Nephron progenitor cell (in vitro differentiated cells): ENCODE measurements around the gene RASSF5.

Source experiments
- DNase-seq: peaks from one replicate; pipeline ENCODE4 v3.0.0; 2021
- H3K27ac Mint-ChIP-seq: 2 replicates; pipeline ENCODE4 v1.8.0; 2021; ENCODE audit warnings: mild to moderate bottlenecking, moderate library complexity, mixed read lengths
- H3K27me3 Mint-ChIP-seq: 2 replicates; pipeline ENCODE4 v1.8.0; 2021; ENCODE audit warnings: mild to moderate bottlenecking, low read depth, mixed read lengths; ENCODE audit not compliant: poor library complexity
- H3K36me3 Mint-ChIP-seq: 2 replicates; pipeline ENCODE4 v1.8.0; 2021; ENCODE audit warnings: low read depth, mixed read lengths
- H3K4me1 Mint-ChIP-seq: 2 replicates; pipeline ENCODE4 v1.8.0; 2021; ENCODE audit warnings: mixed read lengths
- H3K4me3 Mint-ChIP-seq: 2 replicates; pipeline ENCODE4 v1.8.0; 2021; ENCODE audit warnings: mild to moderate bottlenecking, moderate library complexity, mixed read lengths
- H3K9me3 Mint-ChIP-seq: 2 replicates; pipeline ENCODE4 v1.8.0; 2021; ENCODE audit warnings: mild to moderate bottlenecking, moderate library complexity, mixed read lengths
- TF ChIP-seq, protein P1 (sequence below): fragments of 200-600 bp; sonication (generic); IDR thresholded peaks from 2 replicates; pipeline ENCODE4 v1.5.0; 2021; ENCODE audit warnings: antibody characterized with exemption

RASSF5 gene

DNA sequence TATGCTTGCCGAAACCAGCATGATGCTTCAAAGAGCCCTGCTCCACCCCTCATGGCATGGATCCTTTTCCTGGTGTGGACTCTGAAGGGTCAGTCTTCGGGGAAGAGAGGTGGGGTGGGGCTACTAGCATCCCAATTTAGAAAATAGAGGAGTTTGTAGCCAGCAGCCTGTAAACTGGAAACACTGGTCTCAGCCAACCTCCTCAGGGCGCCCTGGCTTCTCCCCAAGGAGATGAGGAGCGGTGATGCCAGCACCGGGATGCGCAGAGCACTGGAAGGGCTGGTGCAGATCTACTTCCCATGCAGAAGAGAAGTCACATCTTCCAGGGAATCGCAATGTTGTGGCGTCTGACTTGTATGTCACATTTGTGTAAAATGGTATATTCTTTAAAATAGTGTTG, 43.4 kb upstream of the RASSF5 start:
- Mint-ChIP-seq H3K27me3 (peaks cover 9% of the 10 kb centered on the region), H3K36me3 (peaks cover 15% of the 10 kb centered on the region), H3K4me1 (peaks cover 39% of the 10 kb centered on the region), H3K4me3 (no peak overlapping the region), H3K9me3 (no peaks in the 10 kb centered on the region), H3K27ac (no peak overlapping the region)
- DNase-seq = no peak
- TF ChIP-seq, protein P1, sequence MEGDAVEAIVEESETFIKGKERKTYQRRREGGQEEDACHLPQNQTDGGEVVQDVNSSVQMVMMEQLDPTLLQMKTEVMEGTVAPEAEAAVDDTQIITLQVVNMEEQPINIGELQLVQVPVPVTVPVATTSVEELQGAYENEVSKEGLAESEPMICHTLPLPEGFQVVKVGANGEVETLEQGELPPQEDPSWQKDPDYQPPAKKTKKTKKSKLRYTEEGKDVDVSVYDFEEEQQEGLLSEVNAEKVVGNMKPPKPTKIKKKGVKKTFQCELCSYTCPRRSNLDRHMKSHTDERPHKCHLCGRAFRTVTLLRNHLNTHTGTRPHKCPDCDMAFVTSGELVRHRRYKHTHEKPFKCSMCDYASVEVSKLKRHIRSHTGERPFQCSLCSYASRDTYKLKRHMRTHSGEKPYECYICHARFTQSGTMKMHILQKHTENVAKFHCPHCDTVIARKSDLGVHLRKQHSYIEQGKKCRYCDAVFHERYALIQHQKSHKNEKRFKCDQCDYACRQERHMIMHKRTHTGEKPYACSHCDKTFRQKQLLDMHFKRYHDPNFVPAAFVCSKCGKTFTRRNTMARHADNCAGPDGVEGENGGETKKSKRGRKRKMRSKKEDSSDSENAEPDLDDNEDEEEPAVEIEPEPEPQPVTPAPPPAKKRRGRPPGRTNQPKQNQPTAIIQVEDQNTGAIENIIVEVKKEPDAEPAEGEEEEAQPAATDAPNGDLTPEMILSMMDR = no peak

DNA sequence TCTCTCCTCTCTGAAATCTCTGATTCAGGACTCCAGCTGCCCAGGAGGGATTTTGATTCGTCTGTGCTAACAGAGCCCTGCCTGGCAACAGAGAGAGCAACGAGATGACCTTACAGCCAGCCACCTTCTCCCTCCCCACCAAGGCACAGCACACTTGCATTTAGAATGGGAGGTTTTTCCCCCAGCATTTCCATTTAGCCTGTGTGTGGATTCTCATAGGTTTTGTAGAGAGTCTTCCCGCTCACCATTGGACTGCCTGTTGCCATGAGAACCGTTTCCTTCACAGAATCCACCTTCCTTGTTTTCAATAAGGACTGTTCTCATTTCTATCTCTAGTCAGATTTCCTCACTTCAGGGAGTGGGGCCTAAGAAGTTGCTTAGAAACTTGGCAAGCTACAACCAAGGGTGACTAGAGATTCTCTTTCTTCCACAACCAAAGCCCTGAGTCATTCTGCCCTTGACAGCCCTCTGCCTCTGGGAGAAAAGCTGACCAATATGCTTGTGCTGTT, 42.8 kb upstream of the RASSF5 start:
- Mint-ChIP-seq H3K4me1 (peaks cover 45% of the 10 kb centered on the region), H3K36me3 (peaks cover 9% of the 10 kb centered on the region), H3K27ac (peak overlapping the region; percentile 24), H3K4me3 (no peak overlapping the region), H3K9me3 (no peaks in the 10 kb centered on the region), H3K27me3 (peaks cover 9% of the 10 kb centered on the region)
- TF ChIP-seq, protein P1 = no peak
- no peak for DNase-seq

DNA sequence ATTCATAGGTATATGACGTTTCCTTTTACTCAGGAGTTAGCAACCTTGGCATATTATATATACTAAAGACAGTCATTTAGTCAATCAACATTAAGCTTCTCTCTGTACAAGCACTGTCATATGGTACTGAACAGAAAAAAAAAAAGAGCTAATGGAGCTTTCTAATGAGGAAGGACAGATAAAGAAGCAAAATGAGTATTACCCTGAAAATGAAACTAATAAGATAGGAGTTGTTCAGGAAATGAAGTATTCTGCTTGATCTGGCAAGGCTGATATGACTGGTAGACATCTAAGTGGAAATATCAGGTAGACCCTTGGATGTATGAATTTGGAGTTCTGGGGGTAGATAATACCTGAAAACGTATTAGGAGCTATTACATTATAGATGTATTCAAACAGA, 41.4 kb upstream of the RASSF5 start:
- H3K4me3 Mint-ChIP-seq = no peak overlapping the region
- TF ChIP-seq, protein P1 = no peak
- H3K4me1 Mint-ChIP-seq = peaks cover 58% of the 10 kb centered on the region
- DNase-seq = no peak
- H3K27me3 Mint-ChIP-seq = peaks cover 15% of the 10 kb centered on the region
- peaks cover 9% of the 10 kb centered on the region for H3K36me3 Mint-ChIP-seq
- H3K9me3 Mint-ChIP-seq = no peaks in the 10 kb centered on the region
- H3K27ac Mint-ChIP-seq = no peak overlapping the region

DNA sequence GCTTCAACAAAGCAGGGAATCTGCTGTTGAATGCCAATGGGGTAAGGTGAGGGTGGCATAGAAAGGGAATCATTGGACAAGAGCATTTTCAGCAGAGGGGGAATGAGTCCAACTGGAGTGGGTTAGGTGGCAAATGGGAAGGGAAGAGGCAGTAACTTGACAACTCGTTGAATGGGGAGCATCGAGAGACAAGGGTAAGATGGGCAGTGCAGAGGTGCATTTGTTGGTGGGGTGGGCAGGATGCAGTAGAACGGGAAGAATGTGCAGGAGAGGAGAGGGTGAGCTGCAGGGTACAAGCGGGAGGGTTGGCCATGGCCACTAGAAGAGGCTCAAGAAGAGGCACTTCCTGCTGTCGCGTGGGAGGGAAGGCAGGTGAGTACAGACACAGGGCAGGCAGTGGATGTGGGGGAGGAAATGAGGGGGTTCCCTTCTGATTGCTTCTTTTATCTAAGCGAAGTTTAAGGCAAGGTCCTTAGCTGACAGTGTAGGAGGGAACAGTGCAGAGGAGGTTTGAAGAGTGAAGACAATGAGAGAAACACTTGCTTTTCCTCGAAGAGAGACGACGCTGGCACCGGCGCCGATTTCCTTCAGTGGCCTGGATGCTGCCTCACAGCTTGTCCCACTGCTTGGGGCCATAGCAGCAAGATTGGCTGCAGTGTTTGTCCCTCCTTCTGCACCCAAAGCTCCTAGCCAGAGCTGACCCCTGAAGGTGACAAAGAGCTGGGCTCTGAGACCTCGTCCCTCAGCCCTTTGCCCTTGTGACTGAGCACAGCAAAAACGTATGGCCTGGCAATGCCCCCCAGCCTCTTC, 40.3 kb upstream of the RASSF5 start:
- Mint-ChIP-seq H3K4me1 (peaks cover 60% of the 10 kb centered on the region), H3K36me3 (no peaks in the 10 kb centered on the region), H3K9me3 (no peaks in the 10 kb centered on the region), H3K27ac (peak overlapping the region; percentile 64), H3K4me3 (no peak overlapping the region), H3K27me3 (peaks cover 15% of the 10 kb centered on the region)
- TF ChIP-seq, protein P1 = no peak
- DNase-seq = no peak

DNA sequence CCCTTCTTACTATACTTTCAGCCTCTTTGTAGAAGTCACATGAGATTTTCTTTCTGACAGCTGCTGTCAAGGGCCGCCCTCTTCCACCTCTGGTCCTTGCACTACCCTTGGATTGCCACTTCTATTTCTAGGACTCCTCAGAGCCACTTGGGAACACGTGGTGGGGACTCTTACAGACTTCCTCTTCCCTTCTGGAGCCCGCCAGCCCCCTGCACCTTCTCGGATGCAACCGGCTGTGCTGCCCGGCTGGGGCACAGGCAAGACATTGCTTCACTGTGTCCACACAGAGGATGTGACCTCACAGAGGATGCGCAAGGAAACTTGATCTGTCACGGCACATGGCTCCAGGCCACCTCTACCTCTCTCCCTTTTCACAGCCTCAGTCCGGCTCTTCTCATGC, 39.4 kb upstream of the RASSF5 start:
- H3K9me3 Mint-ChIP-seq = no peaks in the 10 kb centered on the region
- TF ChIP-seq, protein P1 = no peak
- no peaks in the 10 kb centered on the region for H3K36me3 Mint-ChIP-seq
- DNase-seq = no peak
- H3K4me3 Mint-ChIP-seq = peak overlapping the region; percentile 43
- H3K4me1 Mint-ChIP-seq = peaks cover 68% of the 10 kb centered on the region
- H3K27ac Mint-ChIP-seq = no peak overlapping the region
- H3K27me3 Mint-ChIP-seq = peaks cover 15% of the 10 kb centered on the region

DNA sequence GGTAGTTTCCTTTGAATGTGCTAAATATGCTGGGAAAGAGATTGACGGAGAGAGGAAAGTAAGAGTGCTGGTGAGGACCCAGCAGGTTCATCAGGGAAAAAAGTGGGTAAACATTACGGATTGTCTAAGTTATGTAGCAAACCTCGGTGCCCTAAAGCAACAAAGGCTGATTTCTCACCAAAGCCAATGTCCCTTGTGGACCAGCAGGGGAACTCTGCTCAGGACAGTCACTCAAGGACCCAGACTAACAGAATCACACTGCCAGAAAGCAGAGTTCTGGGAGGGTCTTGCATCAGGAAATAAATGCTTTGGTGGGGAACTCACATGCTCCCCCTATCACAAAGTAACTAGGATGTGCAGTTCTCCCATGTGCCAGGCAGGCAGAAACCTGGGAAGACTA, 38.8 kb upstream of the RASSF5 start:
- Mint-ChIP-seq H3K36me3 (peaks cover 5% of the 10 kb centered on the region), H3K4me1 (peaks cover 75% of the 10 kb centered on the region), H3K27me3 (peaks cover 15% of the 10 kb centered on the region), H3K4me3 (peak overlapping the region; percentile 43), H3K9me3 (no peaks in the 10 kb centered on the region), H3K27ac (no peak overlapping the region)
- no peak for DNase-seq
- TF ChIP-seq, protein P1 = no peak
